NCI-H226 (cell line): Measurements from ENCODE around the gene CFLAR.
"Not testable (repeated sequence)": the region's sequence is repeated elsewhere in the genome, so short reads cannot be mapped to it uniquely, and the experiment has no call there.

Source experiments
- DNase-seq: peaks from one replicate; pipeline ENCODE4 v3.0.0-alpha.2; 2015

The CFLAR gene

GRCh38 chr2:201118961-201119854, 3.2 kb downstream of the CFLAR start:
- DNase-seq = peak; percentile 36

GRCh38 chr2:201122276-201122675, 6.3 kb downstream of the CFLAR start:
- DNase-seq = no peak

- DNase-seq = peak; percentile 43
Observed at GRCh38 chr2:201126308-201127151, 10.6 kb downstream of the CFLAR start.

GRCh38 chr2:201127152-201127511, 11.2 kb downstream of the CFLAR start:
- no peak for DNase-seq

- DNase-seq = peak; percentile 33
Observed at GRCh38 chr2:201127570-201127969, 11.6 kb downstream of the CFLAR start.

- no peak for DNase-seq
Observed at GRCh38 chr2:201128033-201128432, 12.1 kb downstream of the CFLAR start.

- peak; percentile 56 for DNase-seq
Observed at GRCh38 chr2:201128933-201129505, 13.1 kb downstream of the CFLAR start.

- peak; percentile 68 for DNase-seq
Observed at GRCh38 chr2:201130524-201131186, 14.7 kb downstream of the CFLAR start.

- no peak for DNase-seq
Observed at GRCh38 chr2:201132518-201132917, 16.6 kb downstream of the CFLAR start.

GRCh38 chr2:201135386-201135785, 19.4 kb downstream of the CFLAR start:
- no peak for DNase-seq

- no peak for DNase-seq
Observed at GRCh38 chr2:201136889-201137321, 20.9 kb downstream of the CFLAR start.

GRCh38 chr2:201137505-201138400, 21.8 kb downstream of the CFLAR start:
- DNase-seq = no peak

- no peak for DNase-seq
Observed at GRCh38 chr2:201138401-201138970, 22.5 kb downstream of the CFLAR start.

GRCh38 chr2:201138986-201139781, 23.2 kb downstream of the CFLAR start:
- DNase-seq = not testable (repeated sequence)

GRCh38 chr2:201139836-201140604, 24.1 kb downstream of the CFLAR start:
- DNase-seq = no peak

- no peak for DNase-seq
Observed at GRCh38 chr2:201144101-201145051, 28.4 kb downstream of the CFLAR start.

GRCh38 chr2:201148434-201148990, 32.5 kb downstream of the CFLAR start:
- DNase-seq = no peak
